GM18873 (cell line): ENCODE measurements around the gene RFX2.

ENCODE experiments used
- ATAC-seq: cut with Tn5 transposase; IDR thresholded peaks from one replicate; pipeline ENCODE4 v1.9.1; 2021; ENCODE audit warnings: mild to moderate bottlenecking, moderate library complexity, moderate number of reproducible peaks; ENCODE audit not compliant: unreplicated experiment, low FRiP score

RFX2 gene

GRCh38 chr19:5960005-5961001 is 150.0 kb downstream of the RFX2 start:
- no peak for ATAC-seq

- ATAC-seq: no peak
Observed at GRCh38 chr19:5959260-5960004, 150.9 kb downstream of the RFX2 start.

- no peak for ATAC-seq
Observed at GRCh38 chr19:5958851-5959122, 151.5 kb downstream of the RFX2 start.

- no peak for ATAC-seq
Observed at GRCh38 chr19:5958074-5958850, 152.0 kb downstream of the RFX2 start.

GRCh38 chr19:5957170-5957569 is 153.1 kb downstream of the RFX2 start:
- ATAC-seq: no peak

- ATAC-seq: no peak
Observed at GRCh38 chr19:5956728-5957127, 153.6 kb downstream of the RFX2 start.

- no peak for ATAC-seq
Observed at GRCh38 chr19:5956323-5956722, 154.0 kb downstream of the RFX2 start.

GRCh38 chr19:5955636-5955935 is 154.7 kb downstream of the RFX2 start:
- ATAC-seq: no peak

- ATAC-seq: no peak
Observed at GRCh38 chr19:5954293-5954692, 156.0 kb downstream of the RFX2 start.

GRCh38 chr19:5953680-5954213 is 156.6 kb downstream of the RFX2 start:
- no peak for ATAC-seq

- no peak for ATAC-seq
Observed at GRCh38 chr19:5953030-5953589, 157.2 kb downstream of the RFX2 start.

- no peak for ATAC-seq
Observed at GRCh38 chr19:5952193-5953029, 157.9 kb downstream of the RFX2 start.

GRCh38 chr19:5951338-5951861 is 158.9 kb downstream of the RFX2 start:
- ATAC-seq: no peak

GRCh38 chr19:5950741-5951140 is 159.6 kb downstream of the RFX2 start:
- no peak for ATAC-seq

- ATAC-seq: no peak
Observed at GRCh38 chr19:5949792-5950305, 160.5 kb downstream of the RFX2 start.

GRCh38 chr19:5948752-5949564 is 161.3 kb downstream of the RFX2 start:
- no peak for ATAC-seq

GRCh38 chr19:5947435-5947834 is 162.9 kb downstream of the RFX2 start:
- ATAC-seq: no peak

- no peak for ATAC-seq
Observed at GRCh38 chr19:5943623-5944022, 166.7 kb downstream of the RFX2 start.
